GM21619 (cell line): ENCODE measurements around the gene NXPH3.

Experiments
- ATAC-seq: cut with Tn5 transposase; IDR thresholded peaks from one replicate; pipeline ENCODE4 v1.9.1; 2021; ENCODE audit not compliant: unreplicated experiment

Gene NXPH3

GRCh38 chr17:49574945-49575678 lies 559 bp upstream of the NXPH3 start:
- no peak for ATAC-seq

GRCh38 chr17:49576088-49576916 lies 631 bp downstream of the NXPH3 start:
- ATAC-seq = no peak

DNA sequence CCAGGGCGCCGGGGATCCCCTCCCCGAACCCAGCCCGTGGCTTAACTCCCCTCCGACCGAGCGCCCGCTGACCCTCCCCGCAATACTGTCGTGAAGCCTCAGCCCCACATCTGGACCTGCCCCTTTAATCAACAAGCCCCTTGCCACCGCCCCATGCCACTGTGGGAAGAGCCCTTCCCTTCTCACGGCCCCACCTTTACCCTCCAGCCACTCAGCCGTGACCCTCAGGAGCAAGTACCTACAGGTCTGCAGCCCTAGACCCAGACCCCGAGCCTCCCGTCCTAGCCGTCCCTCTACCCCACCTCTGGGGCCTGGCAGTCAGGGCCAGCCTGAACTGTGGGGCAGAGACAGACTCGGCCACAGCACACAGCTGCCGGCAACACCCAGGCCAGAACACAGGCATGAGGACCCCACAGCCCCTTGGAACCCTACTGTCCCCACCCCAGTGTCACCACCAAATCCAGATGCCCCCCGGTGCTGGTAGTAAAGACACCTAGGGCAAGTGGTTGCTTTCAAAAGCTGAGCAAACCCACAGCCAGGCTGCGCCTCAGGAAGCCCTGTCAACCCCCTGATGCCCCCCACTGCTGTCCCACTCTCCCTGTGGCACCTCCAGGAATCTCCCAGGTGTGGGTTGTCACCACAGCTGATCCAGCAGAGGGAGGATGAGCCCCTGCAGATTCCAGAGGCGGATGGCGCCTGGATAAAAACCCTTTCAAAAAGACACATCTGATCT lies 1.4 kb downstream of the NXPH3 start:
- ATAC-seq = no peak

GRCh38 chr17:49577650-49577934 lies 1.9 kb downstream of the NXPH3 start:
- ATAC-seq = no peak

GRCh38 chr17:49577963-49578362 lies 2.3 kb downstream of the NXPH3 start:
- no peak for ATAC-seq

GRCh38 chr17:49578414-49578813 lies 2.7 kb downstream of the NXPH3 start:
- ATAC-seq = no peak

DNA sequence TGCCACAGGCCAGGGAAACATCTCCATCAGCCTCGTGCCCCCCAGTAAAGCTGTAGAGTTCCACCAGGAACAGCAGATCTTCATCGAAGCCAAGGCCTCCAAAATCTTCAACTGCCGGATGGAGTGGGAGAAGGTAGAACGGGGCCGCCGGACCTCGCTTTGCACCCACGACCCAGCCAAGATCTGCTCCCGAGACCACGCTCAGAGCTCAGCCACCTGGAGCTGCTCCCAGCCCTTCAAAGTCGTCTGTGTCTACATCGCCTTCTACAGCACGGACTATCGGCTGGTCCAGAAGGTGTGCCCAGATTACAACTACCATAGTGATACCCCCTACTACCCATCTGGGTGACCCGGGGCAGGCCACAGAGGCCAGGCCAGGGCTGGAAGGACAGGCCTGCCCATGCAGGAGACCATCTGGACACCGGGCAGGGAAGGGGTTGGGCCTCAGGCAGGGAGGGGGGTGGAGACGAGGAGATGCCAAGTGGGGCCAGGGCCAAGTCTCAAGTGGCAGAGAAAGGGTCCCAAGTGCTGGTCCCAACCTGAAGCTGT lies 3.4 kb downstream of the NXPH3 start:
- ATAC-seq = no peak

GRCh38 chr17:49579522-49579921 lies 3.9 kb downstream of the NXPH3 start:
- no peak for ATAC-seq

GRCh38 chr17:49580055-49580721 lies 4.5 kb downstream of the NXPH3 start:
- no peak for ATAC-seq

- ATAC-seq = no peak
Observed at GRCh38 chr17:49580981-49581647, 5.4 kb downstream of the NXPH3 start.

- no peak for ATAC-seq
Observed at GRCh38 chr17:49581648-49581998, 6.0 kb downstream of the NXPH3 start.

GRCh38 chr17:49582055-49582722 lies 6.5 kb downstream of the NXPH3 start:
- ATAC-seq = no peak

DNA sequence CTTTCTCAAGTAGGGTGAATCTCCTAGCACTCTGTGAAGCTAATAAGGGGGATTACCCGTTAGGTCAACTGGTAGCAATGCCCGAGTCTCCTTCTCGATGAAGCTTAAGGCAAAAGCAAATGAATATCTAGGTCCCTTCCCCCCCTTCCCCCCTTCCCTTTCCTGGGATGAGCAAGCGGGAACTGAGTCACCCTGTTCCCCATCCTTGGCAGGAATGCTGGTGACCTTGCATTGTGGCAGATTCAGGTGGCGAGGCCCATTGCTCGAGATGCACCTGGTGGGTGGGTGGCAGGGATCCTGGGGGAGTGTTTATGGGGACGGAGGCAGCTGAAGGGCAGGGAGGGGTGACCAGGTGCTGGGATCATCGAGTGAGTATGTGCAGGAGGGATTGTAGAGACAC lies 7.1 kb downstream of the NXPH3 start:
- ATAC-seq = no peak

- ATAC-seq = no peak
Observed at GRCh38 chr17:49583226-49583625, 7.6 kb downstream of the NXPH3 start.

DNA sequence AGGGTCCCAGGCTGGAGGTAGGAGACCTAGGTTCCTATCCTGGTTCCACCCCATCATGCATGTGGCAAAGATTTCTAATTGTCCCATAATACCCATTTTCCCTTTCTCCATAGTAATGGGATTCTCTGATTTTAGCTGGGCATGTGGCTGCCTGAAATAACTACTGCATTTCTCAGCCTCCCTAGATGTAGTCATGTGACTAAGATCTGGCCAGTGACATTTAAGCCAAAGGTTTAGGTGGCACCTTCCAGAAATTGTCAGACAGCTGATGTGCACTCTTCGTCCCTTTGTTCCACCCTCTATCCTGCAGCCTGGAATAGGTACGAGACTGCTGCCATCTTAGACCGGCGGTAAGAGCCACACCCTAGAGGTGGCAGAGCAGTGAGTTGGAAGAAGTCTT lies 8.2 kb downstream of the NXPH3 start:
- ATAC-seq = no peak

- ATAC-seq = no peak
Observed at GRCh38 chr17:49585422-49586027, 9.9 kb downstream of the NXPH3 start.

- no peak for ATAC-seq
Observed at GRCh38 chr17:49587366-49588073, 11.8 kb downstream of the NXPH3 start.

DNA sequence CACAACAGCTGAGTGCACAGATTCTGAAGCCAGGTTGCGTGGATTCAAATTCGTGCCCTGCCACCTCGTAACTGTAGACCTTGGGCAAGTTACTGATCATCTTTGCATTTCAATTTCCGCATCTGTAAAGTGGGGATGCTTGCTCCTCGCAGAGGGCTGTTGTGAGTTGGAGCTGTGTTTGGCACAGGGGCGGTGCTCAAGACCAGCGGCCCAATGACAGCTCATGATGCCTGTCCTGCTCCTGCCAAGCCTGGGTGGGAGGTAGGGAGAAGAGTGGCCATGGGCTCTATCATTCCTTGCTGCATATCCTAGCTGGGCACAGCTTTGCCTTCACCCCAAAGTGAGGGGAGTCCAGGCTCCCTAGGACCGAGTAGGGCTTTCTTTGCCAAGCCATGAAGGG lies 12.6 kb downstream of the NXPH3 start:
- no peak for ATAC-seq
